Endothelial cell (in vitro differentiated cells): Measurements from ENCODE around the gene SYPL1. TPM values are rescaled to one million over a fixed set of nuclear protein-coding genes. Genes with fewer than 3 reads are reported as not detected.

ENCODE experiments used
- DNase-seq: peaks from one replicate; pipeline ENCODE4 v3.0.0; 2021; ENCODE audit warnings: low spot score
- H3K27ac Mint-ChIP-seq: one replicate; pipeline ENCODE4 v1.8.0; 2021; ENCODE audit warnings: mixed read lengths, inconsistent platforms; ENCODE audit not compliant: unreplicated experiment
- H3K27me3 Mint-ChIP-seq: one replicate; pipeline ENCODE4 v1.8.0; 2021; ENCODE audit warnings: mild to moderate bottlenecking, moderate library complexity, mixed read lengths, inconsistent platforms; ENCODE audit not compliant: unreplicated experiment
- H3K36me3 Mint-ChIP-seq: one replicate; pipeline ENCODE4 v1.8.0; 2021; ENCODE audit warnings: mild to moderate bottlenecking, low read depth, mixed read lengths, inconsistent platforms; ENCODE audit not compliant: unreplicated experiment
- H3K4me1 Mint-ChIP-seq: one replicate; pipeline ENCODE4 v1.8.0; 2021; ENCODE audit warnings: mild to moderate bottlenecking, mixed read lengths, inconsistent platforms; ENCODE audit not compliant: unreplicated experiment
- H3K4me3 Mint-ChIP-seq: one replicate; pipeline ENCODE4 v1.8.0; 2021; ENCODE audit warnings: mild to moderate bottlenecking, mixed read lengths, inconsistent platforms; ENCODE audit not compliant: unreplicated experiment
- H3K9me3 Mint-ChIP-seq: one replicate; pipeline ENCODE4 v1.8.0; 2021; ENCODE audit warnings: mixed read lengths, inconsistent platforms; ENCODE audit not compliant: unreplicated experiment
- total RNA-seq: library from RNA; stranded (reverse); fragmentation: NEBNext Ultra II Directional; extraction: Animal tissue kit (Norgen Biotek cat#: 25700); gene quantifications from one replicate; pipeline ENCODE4 v1.2.1, GENCODE V29; 2021; ENCODE audit not compliant: unreplicated experiment
- TF ChIP-seq, protein P1 (sequence below): fragments of 200-600 bp; sonication (generic); IDR thresholded peaks from one replicate; pipeline ENCODE4 v1.5.0; 2021; ENCODE audit warnings: antibody characterized with exemption; ENCODE audit not compliant: unreplicated experiment

Gene SYPL1
- total RNA-seq, 1 donor from 2014 or later: 92.7 TPM

DNA sequence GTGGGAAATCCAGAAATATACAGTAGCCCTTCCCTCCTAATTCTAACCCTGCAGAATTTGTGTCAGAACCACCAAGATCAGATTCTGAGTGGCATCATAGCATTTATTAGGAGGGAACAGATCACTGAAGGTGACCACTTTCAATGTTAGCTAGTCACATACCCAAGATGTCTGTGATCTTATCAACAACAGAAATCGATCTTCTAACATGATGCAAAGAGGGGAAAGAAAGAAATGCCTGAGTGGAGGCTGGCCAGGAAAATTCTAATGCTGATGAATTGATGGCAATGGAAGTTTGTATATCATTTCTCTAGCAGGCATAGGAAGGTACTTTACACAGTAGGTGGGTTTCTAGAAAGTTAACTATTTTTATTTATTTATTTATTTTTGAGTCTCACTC is 10.6 kb upstream of the SYPL1 start:
- TF ChIP-seq, protein P1, sequence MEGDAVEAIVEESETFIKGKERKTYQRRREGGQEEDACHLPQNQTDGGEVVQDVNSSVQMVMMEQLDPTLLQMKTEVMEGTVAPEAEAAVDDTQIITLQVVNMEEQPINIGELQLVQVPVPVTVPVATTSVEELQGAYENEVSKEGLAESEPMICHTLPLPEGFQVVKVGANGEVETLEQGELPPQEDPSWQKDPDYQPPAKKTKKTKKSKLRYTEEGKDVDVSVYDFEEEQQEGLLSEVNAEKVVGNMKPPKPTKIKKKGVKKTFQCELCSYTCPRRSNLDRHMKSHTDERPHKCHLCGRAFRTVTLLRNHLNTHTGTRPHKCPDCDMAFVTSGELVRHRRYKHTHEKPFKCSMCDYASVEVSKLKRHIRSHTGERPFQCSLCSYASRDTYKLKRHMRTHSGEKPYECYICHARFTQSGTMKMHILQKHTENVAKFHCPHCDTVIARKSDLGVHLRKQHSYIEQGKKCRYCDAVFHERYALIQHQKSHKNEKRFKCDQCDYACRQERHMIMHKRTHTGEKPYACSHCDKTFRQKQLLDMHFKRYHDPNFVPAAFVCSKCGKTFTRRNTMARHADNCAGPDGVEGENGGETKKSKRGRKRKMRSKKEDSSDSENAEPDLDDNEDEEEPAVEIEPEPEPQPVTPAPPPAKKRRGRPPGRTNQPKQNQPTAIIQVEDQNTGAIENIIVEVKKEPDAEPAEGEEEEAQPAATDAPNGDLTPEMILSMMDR: no peak
- no peak for DNase-seq
- peaks cover 1% of the 10 kb centered on the region for H3K27me3 Mint-ChIP-seq
- H3K4me3 Mint-ChIP-seq: no peak overlapping the region
- no peaks in the 10 kb centered on the region for H3K36me3 Mint-ChIP-seq
- no peaks in the 10 kb centered on the region for H3K9me3 Mint-ChIP-seq
- no peak overlapping the region for H3K27ac Mint-ChIP-seq
- H3K4me1 Mint-ChIP-seq: peaks cover 6% of the 10 kb centered on the region

DNA sequence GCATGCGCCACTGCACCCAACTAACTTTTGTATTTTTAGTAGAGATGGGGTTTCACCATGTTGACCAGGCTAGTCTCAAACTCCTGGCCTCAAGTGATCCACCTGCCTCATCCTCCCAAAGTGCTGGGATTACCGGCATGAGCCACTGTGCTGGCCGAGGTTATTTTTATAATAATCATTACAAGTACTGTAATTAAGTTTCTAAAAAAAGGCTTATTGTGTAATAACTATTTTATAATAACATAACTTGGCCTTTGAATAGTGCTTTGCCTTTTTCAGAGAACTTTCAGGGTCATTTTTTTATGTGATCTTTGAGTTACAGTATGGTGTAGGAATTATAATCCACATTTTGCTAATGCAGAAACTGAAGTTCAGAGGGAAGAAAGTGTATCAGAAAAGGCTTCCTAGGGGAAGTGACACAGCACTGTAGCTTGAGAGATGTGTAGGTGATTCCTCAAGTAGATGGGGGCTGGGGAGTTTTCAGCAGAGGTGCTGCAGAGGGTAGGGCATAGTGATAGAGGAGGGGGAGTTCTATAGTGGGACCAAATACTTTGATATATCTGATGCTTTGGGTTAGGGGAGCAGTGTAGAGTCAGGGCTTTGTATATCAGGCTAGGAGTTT is 9.2 kb upstream of the SYPL1 start:
- Mint-ChIP-seq H3K27ac (no peak overlapping the region), H3K4me3 (no peak overlapping the region), H3K36me3 (no peaks in the 10 kb centered on the region), H3K4me1 (peaks cover 6% of the 10 kb centered on the region), H3K27me3 (peaks cover 4% of the 10 kb centered on the region), H3K9me3 (no peaks in the 10 kb centered on the region)
- TF ChIP-seq, protein P1: no peak
- no peak for DNase-seq

DNA sequence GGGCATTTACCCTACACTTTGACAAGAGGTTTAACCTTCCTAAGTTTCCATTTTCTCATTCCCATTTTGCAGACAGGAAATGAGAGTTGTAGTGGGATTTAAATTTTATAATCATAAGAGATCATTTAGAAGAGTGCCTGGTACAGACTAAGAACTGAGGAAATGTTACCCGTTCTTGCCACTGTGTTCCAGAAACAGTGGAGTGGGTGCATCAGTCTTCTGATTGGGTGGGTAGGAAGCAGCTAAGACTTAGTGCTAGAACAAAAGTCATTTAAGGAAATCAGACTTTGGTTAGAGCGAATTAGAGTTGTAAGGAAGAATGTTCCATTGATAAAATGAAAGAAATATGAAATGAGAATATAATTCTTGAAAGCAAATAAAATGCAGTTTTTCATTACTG is 8.4 kb upstream of the SYPL1 start:
- H3K27me3 Mint-ChIP-seq: peaks cover 4% of the 10 kb centered on the region
- peaks cover 6% of the 10 kb centered on the region for H3K4me1 Mint-ChIP-seq
- H3K27ac Mint-ChIP-seq: no peak overlapping the region
- DNase-seq: no peak
- TF ChIP-seq, protein P1: no peak
- no peaks in the 10 kb centered on the region for H3K9me3 Mint-ChIP-seq
- no peaks in the 10 kb centered on the region for H3K36me3 Mint-ChIP-seq
- H3K4me3 Mint-ChIP-seq: no peak overlapping the region

DNA sequence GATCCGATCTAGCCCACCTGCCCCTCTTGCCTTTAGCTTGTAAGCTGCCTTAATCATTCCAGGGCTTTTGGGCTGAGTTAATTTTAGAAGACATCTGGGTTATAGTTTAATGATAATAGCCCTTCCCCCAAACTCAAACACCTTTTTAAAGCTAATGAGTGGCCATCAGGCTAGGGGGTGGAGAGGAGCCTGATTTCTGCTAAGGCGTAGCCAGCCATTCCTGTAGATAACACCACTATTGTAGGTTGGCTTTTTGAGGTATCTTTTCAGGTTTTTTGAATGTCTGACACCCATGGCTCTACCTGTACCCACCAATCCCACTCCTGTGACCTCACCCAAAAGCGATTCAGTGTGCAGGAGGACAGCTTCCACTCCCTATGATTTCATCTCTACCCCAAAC is 7.6 kb upstream of the SYPL1 start:
- TF ChIP-seq, protein P1: no peak
- no peak overlapping the region for H3K27ac Mint-ChIP-seq
- DNase-seq: no peak
- no peaks in the 10 kb centered on the region for H3K9me3 Mint-ChIP-seq
- no peak overlapping the region for H3K4me3 Mint-ChIP-seq
- H3K27me3 Mint-ChIP-seq: peaks cover 4% of the 10 kb centered on the region
- no peaks in the 10 kb centered on the region for H3K36me3 Mint-ChIP-seq
- peaks cover 6% of the 10 kb centered on the region for H3K4me1 Mint-ChIP-seq

DNA sequence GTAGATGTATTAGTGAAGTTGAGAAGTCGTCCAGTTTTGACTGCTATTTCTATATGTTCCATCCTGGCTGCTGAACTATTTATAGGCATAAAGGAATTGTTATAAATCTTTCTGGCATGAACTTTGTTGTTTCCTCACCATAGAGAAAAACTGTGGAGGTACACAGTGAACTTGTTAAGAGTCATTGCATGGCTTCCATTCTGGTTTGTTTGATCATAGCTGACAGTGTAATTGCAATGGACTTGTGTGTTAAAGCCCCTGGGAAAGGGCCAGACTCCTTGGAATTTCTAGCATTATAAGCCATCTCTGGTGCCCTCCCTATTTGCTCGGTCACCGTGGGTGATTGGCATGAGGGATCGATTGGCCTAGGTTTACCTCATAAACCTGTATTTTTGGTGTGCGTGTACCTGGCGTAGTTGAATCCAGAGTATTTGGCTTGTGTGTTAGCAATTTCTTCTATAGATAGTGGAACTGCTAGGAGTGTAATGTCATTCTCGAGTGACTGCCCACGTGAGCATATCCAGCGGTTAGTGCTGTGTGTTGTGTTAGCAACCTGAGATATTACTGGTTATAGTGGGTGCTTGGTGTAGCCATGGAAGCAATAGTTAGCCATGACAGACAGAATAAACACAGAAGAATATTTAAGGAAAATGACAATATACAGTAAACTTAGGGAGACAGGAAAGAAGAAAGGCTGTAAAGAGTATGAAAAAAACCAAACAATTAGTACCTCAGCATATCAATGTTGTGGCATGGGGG is 5.9 kb upstream of the SYPL1 start:
- Mint-ChIP-seq H3K27ac (no peak overlapping the region), H3K4me1 (peaks cover 6% of the 10 kb centered on the region), H3K4me3 (no peak overlapping the region), H3K27me3 (peaks cover 6% of the 10 kb centered on the region), H3K9me3 (no peaks in the 10 kb centered on the region), H3K36me3 (no peaks in the 10 kb centered on the region)
- no peak for DNase-seq
- TF ChIP-seq, protein P1: no peak
